NCI-H345 (cell line): ENCODE results near the gene PLEK2.
"Not testable (repeated sequence)": the region's sequence is repeated elsewhere in the genome, so short reads cannot be mapped to it uniquely, and the experiment has no call there.

ENCODE experiments used
- DNase-seq: peaks from one replicate; lab custom pipeline; 2025; lab: John Stamatoyannopoulos, UW

PLEK2 gene

DNA sequence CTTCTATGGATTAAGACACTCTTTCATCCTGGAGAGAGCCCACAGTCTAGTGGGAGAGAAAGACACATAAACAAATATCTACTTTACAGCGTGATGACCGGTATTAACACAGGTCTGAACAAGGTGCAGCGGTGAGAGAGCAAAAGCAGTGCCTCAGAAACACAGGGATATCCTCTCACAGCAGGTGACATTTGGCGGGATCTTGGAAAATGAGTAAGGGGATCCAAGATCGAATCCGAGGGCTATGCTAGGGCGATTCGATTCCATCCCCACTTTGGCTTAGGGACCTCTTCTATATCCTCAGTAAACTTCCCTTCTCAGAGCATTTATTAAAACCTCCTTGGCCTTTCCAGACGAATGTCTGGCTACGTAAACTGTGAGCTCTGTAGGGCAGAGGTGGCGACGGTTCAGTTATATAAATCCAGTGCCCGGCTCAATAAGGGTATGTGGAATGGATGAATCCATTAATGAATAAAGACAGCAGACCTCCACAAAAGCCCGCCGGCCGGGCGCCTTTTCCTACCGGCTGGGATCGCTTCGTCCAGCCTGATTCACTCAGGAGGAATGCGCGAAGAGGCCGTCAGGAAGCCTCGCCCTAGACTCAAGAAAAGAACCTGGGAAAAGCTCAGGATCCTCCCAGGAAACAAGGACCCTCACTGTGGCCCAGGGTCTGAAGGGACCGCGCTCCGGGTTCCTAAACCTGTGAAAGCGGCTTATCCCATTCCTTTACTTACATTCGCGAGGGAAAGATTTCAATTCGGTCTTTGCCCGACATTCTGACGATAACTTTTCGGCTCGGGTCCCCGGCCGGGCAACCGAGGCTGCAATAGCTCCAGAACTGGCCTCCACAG lies 52.8 kb downstream of the PLEK2 start:
- DNase-seq: peak; percentile 37

DNA sequence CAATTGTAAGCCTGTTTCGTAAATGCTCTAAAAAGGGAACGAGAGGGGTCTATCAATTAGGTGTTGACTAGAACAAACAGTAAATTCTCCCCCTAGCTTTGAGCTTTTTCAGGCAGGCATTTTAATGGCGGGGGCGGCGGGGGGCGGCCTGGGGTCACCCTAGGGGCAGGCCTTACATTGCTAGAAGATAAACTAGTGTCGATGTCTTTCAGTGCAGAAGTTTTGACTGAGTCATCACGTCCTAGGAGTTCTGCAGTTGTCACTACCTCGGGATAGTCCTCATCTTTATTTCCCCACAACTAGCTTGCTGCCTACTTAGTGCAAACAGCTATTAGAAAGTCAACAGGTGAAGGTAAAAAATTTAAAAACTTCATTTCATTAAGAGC lies 54.0 kb downstream of the PLEK2 start:
- DNase-seq: no peak

DNA sequence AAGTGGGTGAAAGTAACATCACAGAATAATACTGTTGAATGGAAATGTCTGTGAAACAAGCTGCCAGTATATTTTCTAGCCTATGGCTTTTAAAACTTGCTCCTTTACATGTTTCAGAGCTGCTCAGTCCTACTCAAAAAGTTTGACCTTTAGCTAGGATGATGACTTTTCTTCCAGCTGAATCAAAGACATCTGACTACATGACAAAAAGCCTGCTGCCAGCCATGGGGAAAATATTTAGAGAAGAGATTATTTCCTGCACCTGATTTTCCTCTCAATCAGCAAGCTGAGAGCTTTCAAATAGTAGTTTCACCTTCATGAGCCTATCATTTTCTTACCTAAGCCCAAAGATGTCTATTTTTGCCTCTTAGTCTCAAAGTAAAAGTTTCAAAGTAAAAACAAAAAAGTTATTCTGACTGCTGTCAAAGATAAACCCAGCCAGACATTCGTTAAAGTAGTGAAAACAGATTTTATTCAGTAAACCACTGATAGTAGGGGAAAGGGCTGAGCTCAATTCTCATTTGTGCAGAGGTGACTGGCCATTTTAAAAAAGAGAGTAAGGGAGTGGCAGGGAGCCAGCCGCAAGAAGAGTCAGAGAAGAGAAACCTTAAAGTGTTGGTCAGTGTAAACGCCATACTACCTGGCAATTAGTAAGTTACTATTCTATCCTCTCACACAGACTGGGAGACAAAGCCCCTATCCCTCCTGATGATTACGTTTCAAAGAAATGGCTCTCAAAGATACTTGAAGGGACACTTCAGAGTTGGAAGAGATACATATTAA lies 54.6 kb downstream of the PLEK2 start:
- DNase-seq: no peak

DNA sequence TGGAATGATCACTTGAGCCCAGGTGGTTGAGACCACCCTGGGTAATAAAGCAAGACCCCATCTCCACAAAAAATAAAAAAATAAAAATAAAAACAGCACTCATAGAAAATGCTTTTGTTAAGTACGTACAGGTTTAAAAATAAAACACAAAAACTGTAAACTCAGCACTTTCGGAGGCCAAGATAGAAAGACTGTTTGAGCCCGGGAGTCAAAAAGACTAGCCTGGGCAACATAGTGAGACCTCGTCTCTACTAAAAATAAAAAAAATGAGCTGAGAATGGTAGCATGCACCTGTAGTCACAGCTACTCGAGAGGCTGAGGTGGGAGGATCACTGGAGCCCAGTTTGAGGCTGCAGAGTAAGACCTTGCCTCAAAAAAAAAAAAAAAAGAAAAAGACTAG lies 59.9 kb downstream of the PLEK2 start:
- no peak for DNase-seq

DNA sequence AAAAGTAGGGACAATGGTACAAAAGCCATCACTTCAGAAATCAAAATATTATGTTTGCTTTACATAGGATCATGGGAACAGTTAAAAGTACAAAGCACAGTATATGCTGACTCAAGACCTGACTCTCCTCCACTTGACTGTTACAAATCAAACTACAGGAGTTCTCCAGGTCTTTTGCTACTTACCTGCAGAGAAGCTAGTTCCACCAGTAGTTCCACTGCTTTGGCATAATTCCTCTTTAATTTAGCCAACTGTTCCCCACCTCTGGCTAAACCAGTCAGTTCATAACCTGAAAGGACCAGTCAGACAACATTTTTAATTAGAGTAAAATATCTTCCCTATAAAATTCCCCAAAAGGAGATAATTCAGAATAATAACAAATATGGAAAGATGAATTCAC lies 66.4 kb downstream of the PLEK2 start:
- DNase-seq: no peak

DNA sequence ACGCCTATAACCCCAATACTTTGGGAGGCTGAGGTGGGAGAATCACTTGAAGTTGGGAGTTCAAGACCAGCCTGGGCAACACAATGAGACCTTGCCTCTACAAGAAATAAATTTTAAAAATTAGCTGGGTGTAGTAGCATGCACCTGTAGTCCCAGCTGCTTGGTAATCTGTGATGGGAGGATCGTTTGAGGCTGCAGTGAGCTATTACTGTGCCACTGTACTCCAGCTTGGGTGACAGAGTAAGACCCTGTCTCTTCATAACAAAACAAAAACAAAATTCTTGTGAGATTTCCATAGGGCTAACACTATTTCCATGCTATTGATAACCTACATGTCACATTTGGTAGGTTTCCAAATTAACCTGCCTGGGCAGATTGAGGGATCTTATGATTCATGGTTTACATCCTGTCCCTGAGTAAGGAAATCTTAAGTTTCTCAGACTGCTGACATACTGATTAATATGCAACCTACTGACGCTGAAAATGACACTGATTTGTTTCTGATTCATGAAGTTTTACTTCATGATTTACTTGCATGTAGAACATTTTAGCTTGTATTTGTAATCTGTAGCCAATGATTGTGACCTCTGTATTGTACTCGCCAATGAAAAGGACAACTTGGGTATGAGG lies 68.2 kb downstream of the PLEK2 start:
- DNase-seq: no peak

GRCh38 chr14:67341231-67341630 lies 70.7 kb downstream of the PLEK2 start:
- DNase-seq: not testable (repeated sequence)
